GM12878 (cell line): Measurements from ENCODE around the gene CYBC1.

ENCODE experiments used
- EED ChIP-seq: sonication (generic); IDR thresholded peaks from 2 replicates; pipeline ENCODE4 v1.6.1; 2016; ENCODE audit warnings: antibody characterized with exemption, low read depth
- EP300 ChIP-seq, 2 experiments: fragments of 150-350 bp in 1 of 2; IDR thresholded peaks; 2 replicates each; pipeline ENCODE4 v1.6.1; 2011 to 2012; ENCODE audit warnings: low read depth in 2 of 2, low read length in 2 of 2, borderline replicate concordance in 1 of 2, improper control_type of control experiment in 1 of 2, inconsistent platforms in 1 of 2; ENCODE audit not compliant: control insufficient read depth in 1 of 2
- ETV6 ChIP-seq, 2 experiments: fragments of 450-650 bp in 1 of 2; IDR thresholded peaks in 1 of 2; conservative IDR thresholded peaks in 1 of 2; 2 replicates each; pipeline ENCODE4 v1.6.1; 2014; ENCODE audit warnings: antibody characterized with exemption in 1 of 2, borderline replicate concordance in 1 of 2, low read depth in 1 of 2, mild to moderate bottlenecking in 1 of 2, moderate library complexity in 1 of 2
- FOXM1 ChIP-seq: IDR thresholded peaks from 2 replicates; pipeline ENCODE4 v1.6.1; 2012; ENCODE audit warnings: low read depth, mild to moderate bottlenecking, inconsistent platforms, low read length, moderate library complexity
- JUNB ChIP-seq: IDR thresholded peaks from 2 replicates; pipeline ENCODE4 v1.6.1; 2016; ENCODE audit warnings: antibody characterized with exemption, mild to moderate bottlenecking
- KAT2A ChIP-seq: conservative IDR thresholded peaks from 2 replicates; pipeline ENCODE4 v1.6.1; 2011; ENCODE audit warnings: low read depth, low read length; ENCODE audit not compliant: control insufficient read depth
- RAD21 ChIP-seq: IDR thresholded peaks from 2 replicates; pipeline ENCODE4 v1.6.1; 2011; ENCODE audit warnings: mild to moderate bottlenecking, low read depth, low read length, moderate library complexity; ENCODE audit not compliant: insufficient read depth
- SP1 ChIP-seq: IDR thresholded peaks from one replicate; pipeline ENCODE4 v1.6.1; 2011; ENCODE audit warnings: low read depth, low read length
- TAF1 ChIP-seq: IDR thresholded peaks from 2 replicates; pipeline ENCODE4 v1.6.1; 2011; ENCODE audit warnings: mild to moderate bottlenecking, low read depth, low read length, borderline replicate concordance
- ZNF274 ChIP-seq: IDR thresholded peaks from one replicate; pipeline ENCODE4 v1.8.0; 2011; ENCODE audit not compliant: insufficient read length, insufficient read depth
- TF ChIP-seq, protein P1 (sequence below), 3 experiments: IDR thresholded peaks in 2 of 3; conservative IDR thresholded peaks in 1 of 3; 2 replicates each; pipeline ENCODE4 v1.5.1; 2011; ENCODE audit warnings: low read depth in 3 of 3, low read length in 3 of 3, mild to moderate bottlenecking in 3 of 3, control low read depth in 2 of 3, moderate library complexity in 2 of 3, inconsistent platforms in 1 of 3, mixed read lengths in 1 of 3; ENCODE audit not compliant: control insufficient read depth in 2 of 3, insufficient read depth in 1 of 3; ENCODE audit errors: extremely low read depth in 1 of 3

DNA sequence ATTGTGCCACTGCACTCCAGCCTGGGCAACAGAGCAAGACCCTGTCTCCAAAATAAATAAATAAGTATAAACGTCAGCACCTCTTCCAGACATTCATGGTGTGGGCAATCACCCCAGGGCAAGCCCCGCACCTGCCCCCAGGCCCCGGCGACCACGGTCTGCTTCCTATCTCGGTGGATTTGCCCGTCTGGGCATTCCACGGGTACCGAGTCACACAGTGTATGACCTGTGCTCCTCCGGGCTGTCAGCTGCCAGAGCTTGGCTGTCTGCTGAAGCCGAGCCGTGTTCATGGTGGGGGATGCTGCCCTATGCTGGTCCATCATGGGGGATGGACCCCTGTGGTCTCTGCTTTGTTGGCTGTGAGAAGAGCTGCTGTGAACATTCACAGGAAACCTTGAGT is 15.4 kb downstream of the CYBC1 start:
- no peak for TF ChIP-seq EED
- no peak for TF ChIP-seq ZNF274
- no peak for TF ChIP-seq TAF1
- TF ChIP-seq KAT2A, result no peak
- no peak for TF ChIP-seq FOXM1
- no peak for TF ChIP-seq EP300 (IDR thresholded peaks at IDR 0.05; ENCODE audit: borderline replicate concordance in 1 of 2, control insufficient read depth in 1 of 2, low read depth in 2 of 2, low read length in 2 of 2)
- no peak for TF ChIP-seq JUNB
- TF ChIP-seq RAD21, result no peak
- TF ChIP-seq SP1, result no peak
- TF ChIP-seq, protein P1, sequence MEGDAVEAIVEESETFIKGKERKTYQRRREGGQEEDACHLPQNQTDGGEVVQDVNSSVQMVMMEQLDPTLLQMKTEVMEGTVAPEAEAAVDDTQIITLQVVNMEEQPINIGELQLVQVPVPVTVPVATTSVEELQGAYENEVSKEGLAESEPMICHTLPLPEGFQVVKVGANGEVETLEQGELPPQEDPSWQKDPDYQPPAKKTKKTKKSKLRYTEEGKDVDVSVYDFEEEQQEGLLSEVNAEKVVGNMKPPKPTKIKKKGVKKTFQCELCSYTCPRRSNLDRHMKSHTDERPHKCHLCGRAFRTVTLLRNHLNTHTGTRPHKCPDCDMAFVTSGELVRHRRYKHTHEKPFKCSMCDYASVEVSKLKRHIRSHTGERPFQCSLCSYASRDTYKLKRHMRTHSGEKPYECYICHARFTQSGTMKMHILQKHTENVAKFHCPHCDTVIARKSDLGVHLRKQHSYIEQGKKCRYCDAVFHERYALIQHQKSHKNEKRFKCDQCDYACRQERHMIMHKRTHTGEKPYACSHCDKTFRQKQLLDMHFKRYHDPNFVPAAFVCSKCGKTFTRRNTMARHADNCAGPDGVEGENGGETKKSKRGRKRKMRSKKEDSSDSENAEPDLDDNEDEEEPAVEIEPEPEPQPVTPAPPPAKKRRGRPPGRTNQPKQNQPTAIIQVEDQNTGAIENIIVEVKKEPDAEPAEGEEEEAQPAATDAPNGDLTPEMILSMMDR (IDR thresholded peaks at IDR 0.05 in 2 of 3, conservative IDR thresholded peaks at IDR 0.05 in 1 of 3; ENCODE audit: control insufficient read depth in 2 of 3, extremely low read depth in 1 of 3, insufficient read depth in 1 of 3, low read depth in 3 of 3, low read length in 3 of 3), result no peak
- TF ChIP-seq ETV6 (conservative IDR thresholded peaks at IDR 0.05 in 1 of 2, IDR thresholded peaks at IDR 0.05 in 1 of 2; ENCODE audit: borderline replicate concordance in 1 of 2, low read depth in 1 of 2), result no peak
